ENCODE results near the gene AASDH. TPM values are rescaled to one million over a fixed set of nuclear protein-coding genes. Genes with fewer than 3 reads are reported as not detected.

The AASDH gene
- total and polyA plus RNA-seq, 9 donors, result 5.0 to 16.7 (median 10.1) TPM

DNA sequence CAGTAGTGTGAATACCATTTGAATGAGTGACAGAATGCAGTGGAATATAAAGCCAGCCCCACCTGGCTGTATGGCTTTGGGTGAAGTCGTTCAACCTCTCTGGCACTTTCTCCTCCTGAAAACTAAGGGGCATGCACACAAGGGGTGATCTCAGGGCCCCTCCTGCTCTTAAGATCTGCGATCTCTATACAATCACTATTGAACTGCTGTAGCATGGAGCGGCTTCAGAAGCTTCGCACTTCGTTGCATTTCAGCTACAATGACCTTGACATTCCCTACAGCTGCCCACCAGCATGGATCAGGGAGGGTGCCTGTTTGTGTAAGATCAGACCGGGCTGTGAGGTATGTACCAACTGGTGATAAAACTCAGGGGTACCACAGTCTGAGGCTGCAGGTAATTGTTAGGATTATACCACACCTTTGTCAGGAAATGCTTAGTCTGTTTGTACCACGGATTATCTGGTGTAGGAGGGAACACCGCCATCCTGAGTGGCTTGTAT lies 85.2 kb downstream of the AASDH start:
- DNase-seq, result no peak
- no peaks in the 10 kb centered on the region for H3K27me3 ChIP-seq
- no peaks in the 10 kb centered on the region for H3K36me3 ChIP-seq
- no peaks in the 10 kb centered on the region for H3K9me3 ChIP-seq
- no peak for TF ChIP-seq EP300 (IDR thresholded peaks at IDR 0.05)
- TF ChIP-seq, protein P1, sequence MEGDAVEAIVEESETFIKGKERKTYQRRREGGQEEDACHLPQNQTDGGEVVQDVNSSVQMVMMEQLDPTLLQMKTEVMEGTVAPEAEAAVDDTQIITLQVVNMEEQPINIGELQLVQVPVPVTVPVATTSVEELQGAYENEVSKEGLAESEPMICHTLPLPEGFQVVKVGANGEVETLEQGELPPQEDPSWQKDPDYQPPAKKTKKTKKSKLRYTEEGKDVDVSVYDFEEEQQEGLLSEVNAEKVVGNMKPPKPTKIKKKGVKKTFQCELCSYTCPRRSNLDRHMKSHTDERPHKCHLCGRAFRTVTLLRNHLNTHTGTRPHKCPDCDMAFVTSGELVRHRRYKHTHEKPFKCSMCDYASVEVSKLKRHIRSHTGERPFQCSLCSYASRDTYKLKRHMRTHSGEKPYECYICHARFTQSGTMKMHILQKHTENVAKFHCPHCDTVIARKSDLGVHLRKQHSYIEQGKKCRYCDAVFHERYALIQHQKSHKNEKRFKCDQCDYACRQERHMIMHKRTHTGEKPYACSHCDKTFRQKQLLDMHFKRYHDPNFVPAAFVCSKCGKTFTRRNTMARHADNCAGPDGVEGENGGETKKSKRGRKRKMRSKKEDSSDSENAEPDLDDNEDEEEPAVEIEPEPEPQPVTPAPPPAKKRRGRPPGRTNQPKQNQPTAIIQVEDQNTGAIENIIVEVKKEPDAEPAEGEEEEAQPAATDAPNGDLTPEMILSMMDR (IDR thresholded peaks at IDR 0.05), result no peak
- peaks cover 3% of the 10 kb centered on the region for H3K4me1 ChIP-seq (ENCODE audit: insufficient read depth)
- WGBS, 3 donors, result 15 to 53% (median 18%) methylated on average over 8 of the region's 8 CpGs
- no peak overlapping the region for H3K27ac ChIP-seq
- no peak overlapping the region for H3K4me3 ChIP-seq
- intact Hi-C loops (cut with DNase I), result no loop called here

DNA sequence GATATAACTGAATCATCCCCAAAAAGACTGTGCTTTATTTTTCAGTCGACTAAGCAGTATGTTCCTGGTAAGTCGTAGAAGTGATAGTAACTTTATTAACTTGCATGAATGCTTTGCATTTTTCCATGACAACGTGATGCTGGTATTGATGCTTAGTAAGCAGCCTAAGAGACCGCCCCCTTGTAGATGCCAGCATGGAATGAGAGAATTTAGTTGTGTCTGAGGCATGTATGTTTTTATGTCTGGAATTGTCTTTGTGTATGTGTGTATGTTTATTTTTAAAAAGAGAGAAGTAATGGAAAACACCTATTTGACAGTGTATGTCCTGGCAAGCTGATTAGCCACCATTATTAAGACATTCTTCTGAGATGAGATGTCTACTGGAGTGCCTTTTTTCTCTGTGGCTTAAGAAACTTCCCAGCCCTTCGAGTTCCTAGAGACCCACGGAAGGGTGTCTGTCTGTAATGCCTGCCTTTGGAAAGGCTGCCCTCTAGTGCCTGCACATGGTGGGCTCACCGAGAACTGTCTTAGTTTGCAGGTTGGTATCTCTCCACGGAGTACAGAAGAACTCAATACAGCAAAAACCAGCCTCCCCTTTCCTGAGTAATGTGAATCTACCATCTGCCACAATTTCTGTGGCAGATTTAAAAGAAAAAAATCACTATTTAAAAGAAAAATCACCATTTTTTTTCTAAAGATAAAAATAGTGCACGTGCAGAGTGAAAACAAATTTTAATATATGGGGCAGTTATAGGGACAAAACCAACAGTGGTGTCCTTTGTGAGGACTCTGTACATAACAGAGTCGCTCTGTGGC lies 85.9 kb downstream of the AASDH start:
- WGBS, 3 donors, result 7 to 17% (median 7%) methylated on average over 10 of the region's 10 CpGs
- TF ChIP-seq POLR2A (IDR thresholded peaks at IDR 0.05), result no peak
- TF ChIP-seq, protein P1 (IDR thresholded peaks at IDR 0.05), result peak; percentile 19 to 62 (median 22)
- no peak for TF ChIP-seq EP300 (IDR thresholded peaks at IDR 0.05)
- H3K36me3 ChIP-seq, result no peaks in the 10 kb centered on the region
- H3K4me3 ChIP-seq, result no peak overlapping the region
- DNase-seq, result peak; percentile 36 to 78 (median 66)
- H3K27me3 ChIP-seq, result no peaks in the 10 kb centered on the region
- H3K27ac ChIP-seq, result no peak overlapping the region
- no peaks in the 10 kb centered on the region for H3K9me3 ChIP-seq
- intact Hi-C loops (cut with DNase I), result no loop called here
- peaks cover 5% of the 10 kb centered on the region for H3K4me1 ChIP-seq (ENCODE audit: insufficient read depth)

DNA sequence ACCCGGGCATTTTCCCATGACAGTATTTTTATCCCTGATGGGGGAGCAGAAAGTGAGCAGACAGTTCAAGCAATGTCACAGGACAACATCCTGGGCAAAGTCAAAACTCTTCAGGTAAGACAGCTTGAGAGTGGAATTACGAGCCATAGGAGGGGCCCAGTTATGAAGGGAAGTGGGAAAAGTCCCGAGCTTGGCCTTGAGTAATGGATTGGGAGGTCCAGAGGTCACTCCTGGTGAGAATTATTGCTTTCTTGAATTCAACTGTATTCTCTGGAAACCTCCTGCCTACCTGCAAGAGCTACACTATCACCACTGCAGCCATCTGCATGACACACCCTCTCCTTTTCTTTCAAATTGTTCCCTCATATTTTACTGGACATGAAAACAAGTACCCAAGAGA lies 89.1 kb downstream of the AASDH start:
- intact Hi-C loops (cut with DNase I), result no loop called here
- H3K9me3 ChIP-seq, result no peaks in the 10 kb centered on the region
- no peak overlapping the region for H3K4me3 ChIP-seq
- no peak for DNase-seq
- H3K36me3 ChIP-seq, result no peaks in the 10 kb centered on the region
- H3K27me3 ChIP-seq, result no peaks in the 10 kb centered on the region
- H3K27ac ChIP-seq, result no peak overlapping the region
- TF ChIP-seq EP300 (IDR thresholded peaks at IDR 0.05), result no peak
- no peak for TF ChIP-seq POLR2A (IDR thresholded peaks at IDR 0.05)
- TF ChIP-seq, protein P1 (IDR thresholded peaks at IDR 0.05), result no peak
- H3K4me1 ChIP-seq (ENCODE audit: insufficient read depth), result peaks cover 5% of the 10 kb centered on the region
- 75 to 78% (median 75%) methylated on average over 3 of the region's 3 CpGs for whole genome bisulfite sequencing, 3 donors

DNA sequence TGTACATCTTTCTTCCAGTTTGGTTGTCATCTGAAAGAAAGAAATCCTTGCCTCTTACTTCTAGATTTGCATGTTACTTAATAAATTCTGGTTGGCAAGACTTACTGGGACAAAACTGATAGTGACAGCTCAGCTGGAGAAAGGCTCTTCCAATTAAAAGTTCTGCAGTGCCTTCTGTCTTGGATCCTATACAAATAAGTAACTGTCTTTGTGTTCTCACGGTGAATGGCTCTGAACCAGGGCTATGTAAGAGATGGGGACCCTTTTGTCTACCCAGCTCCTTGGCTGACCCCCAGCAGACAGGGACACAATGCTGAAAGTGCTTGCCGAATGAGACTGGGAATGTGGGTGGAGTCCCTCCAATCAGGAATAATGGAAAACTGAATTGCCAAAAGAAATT lies 89.5 kb downstream of the AASDH start:
- Histone ChIP-seq H3K4me1 (ENCODE audit: insufficient read depth) (peaks cover 5% of the 10 kb centered on the region), H3K9me3 (no peaks in the 10 kb centered on the region), H3K27me3 (no peaks in the 10 kb centered on the region), H3K36me3 (no peaks in the 10 kb centered on the region), H3K4me3 (no peak overlapping the region), H3K27ac (no peak overlapping the region)
- no peak for DNase-seq
- 86 to 89% (median 87%) methylated on average over 2 of the region's 2 CpGs for WGBS, 3 donors
- TF ChIP-seq EP300 (IDR thresholded peaks at IDR 0.05) (no peak), POLR2A (IDR thresholded peaks at IDR 0.05) (no peak)
- TF ChIP-seq, protein P1 (IDR thresholded peaks at IDR 0.05), result no peak
- intact Hi-C loops (cut with DNase I), result no loop called here
